HepG2 (cell line): Measurements from ENCODE around the gene APOA1. TPM values are rescaled to one million over a fixed set of nuclear protein-coding genes. Genes with fewer than 3 reads are reported as not detected.

Source experiments
- ATF5 ChIP-seq: sonication (generic); formaldehyde crosslinking; IDR thresholded peaks from 2 replicates; pipeline ENCODE4 v1.4.0; 2020; ENCODE audit warnings: mild to moderate bottlenecking, low read depth, missing genetic modification reagents
- BHLHE40 ChIP-seq: IDR thresholded peaks from 2 replicates; pipeline ENCODE4 v1.6.1; 2011; ENCODE audit warnings: low read length, improper control_type of control experiment
- DMAP1 ChIP-seq: IDR thresholded peaks from 2 replicates; pipeline ENCODE4 v1.6.1; 2016
- DRAP1 ChIP-seq: IDR thresholded peaks from 2 replicates; pipeline ENCODE4 v1.6.1; 2016; ENCODE audit warnings: missing genetic modification reagents, missing compliant biosample characterization
- EP300 ChIP-seq, 3 experiments: sonication (generic) in 1 of 3; formaldehyde crosslinking in 1 of 3; IDR thresholded peaks; 2 replicates each; pipeline versions ENCODE4 v1.5.1 to v1.6.1; 2011 to 2020; ENCODE audit warnings: low read depth in 2 of 3, low read length in 2 of 3, borderline replicate concordance in 1 of 3, improper control_type of control experiment in 1 of 3, mild to moderate bottlenecking in 1 of 3, missing genetic modification reagents in 1 of 3, moderate library complexity in 1 of 3
- FOXK1 ChIP-seq: sonication (generic); formaldehyde crosslinking; IDR thresholded peaks from 2 replicates; pipeline ENCODE4 v1.4.0; 2020; ENCODE audit warnings: low read depth, missing genetic modification reagents, borderline replicate concordance
- HOXA3 ChIP-seq: sonication (generic); formaldehyde crosslinking; IDR thresholded peaks from 2 replicates; pipeline ENCODE4 v1.5.0; 2020; ENCODE audit warnings: missing genetic modification reagents
- JUND ChIP-seq: sonication (generic); formaldehyde crosslinking; IDR thresholded peaks from 2 replicates; pipeline ENCODE4 v1.8.0; 2022; ENCODE audit warnings: mild to moderate bottlenecking, missing genetic modification reagents
- MEIS2 ChIP-seq: sonication (generic); formaldehyde crosslinking; IDR thresholded peaks from 2 replicates; pipeline ENCODE4 v1.9.0; 2021; ENCODE audit warnings: mild to moderate bottlenecking, missing genetic modification reagents
- MIXL1 ChIP-seq: IDR thresholded peaks from 2 replicates; pipeline ENCODE4 v1.6.1; 2016
- NFYC ChIP-seq: IDR thresholded peaks from 2 replicates; pipeline ENCODE4 v1.6.1; 2016; ENCODE audit warnings: missing genetic modification reagents, missing compliant biosample characterization
- POLR2A ChIP-seq, 2 experiments: IDR thresholded peaks; 2 replicates each; pipeline ENCODE4 v1.6.1; 2011; ENCODE audit warnings: low read depth in 2 of 2, low read length in 2 of 2, mild to moderate bottlenecking in 1 of 2, moderate library complexity in 1 of 2; ENCODE audit not compliant: insufficient read depth in 1 of 2
- PRDM10 ChIP-seq: sonication (generic); formaldehyde crosslinking; IDR thresholded peaks from 2 replicates; pipeline ENCODE4 v1.4.0; 2020; ENCODE audit warnings: low read depth, missing genetic modification reagents
- RAD21 ChIP-seq: fragments of 450-650 bp; formaldehyde crosslinking; IDR thresholded peaks from 2 replicates; pipeline ENCODE4 v1.5.0; 2020; ENCODE audit warnings: mild to moderate bottlenecking
- SRSF1 ChIP-seq: fragments of 200-400 bp; formaldehyde crosslinking; optimal IDR thresholded peaks from 2 replicates; pipeline ENCODE3; 2017; ENCODE audit warnings: mild to moderate bottlenecking, low read depth, low read length, moderate library complexity
- STAG1 ChIP-seq: sonication (generic); formaldehyde crosslinking; IDR thresholded peaks from 2 replicates; pipeline ENCODE4 v1.4.0; 2020; ENCODE audit warnings: missing genetic modification reagents
- ZBTB21 ChIP-seq: sonication (generic); formaldehyde crosslinking; IDR thresholded peaks from 2 replicates; pipeline ENCODE4 v1.4.0; 2020; ENCODE audit warnings: missing genetic modification reagents
- ZBTB4 ChIP-seq: sonication (generic); formaldehyde crosslinking; IDR thresholded peaks from 2 replicates; pipeline ENCODE4 v1.4.0; 2020; ENCODE audit warnings: missing genetic modification reagents, mild to moderate bottlenecking, borderline replicate concordance
- ZNF292 ChIP-seq: sonication (generic); formaldehyde crosslinking; IDR thresholded peaks from 2 replicates; pipeline ENCODE4 v1.8.1; 2022; ENCODE audit warnings: mild to moderate bottlenecking, low read depth, missing genetic modification reagents, borderline replicate concordance
- ZNF558 ChIP-seq: sonication (generic); formaldehyde crosslinking; IDR thresholded peaks from 2 replicates; pipeline ENCODE4 v1.9.0; 2022; ENCODE audit warnings: mild to moderate bottlenecking, missing genetic modification reagents, borderline replicate concordance
- polyA plus RNA-seq, 8 experiments: library from polyadenylated mRNA; depleted of rRNA in 3 of 8; stranded (reverse) in 7 of 8; unstranded in 1 of 8; fragments of >200 nt; fragmentation: Illumina TruSeq in 4 of 8; extraction: Trizol in 4 of 8; gene quantifications; 2 replicates each; pipeline versions ENCODE4 v1.2.1 to v1.2.3, GENCODE V29; 2011 to 2016; ENCODE audit warnings: low read depth in 4 of 8, missing spikeins in 1 of 8, mixed read lengths in 1 of 8; ENCODE audit not compliant: insufficient read depth in 1 of 8
- total RNA-seq, 5 experiments: library from RNA; depleted of rRNA; stranded (reverse); fragments of >200 nt; fragmentation: Illumina TruSeq; extraction: Trizol; gene quantifications; 2 replicates each; pipeline ENCODE4 v1.2.3, GENCODE V29; 2016; ENCODE audit warnings: low read depth in 1 of 5

Gene APOA1
- total and polyA plus RNA-seq, 2 of the 13 experiments (the other 11 are each of a cell fraction or from before 2014, with no cell fraction given) = 1,973 to 5,485 TPM

- peak in 1 of 2 experiments; percentile 25; a peak in 1 of 4 replicates for TF ChIP-seq EP300 (IDR thresholded peaks at IDR 0.05; ENCODE audit: low read depth in 2 of 2, low read length in 2 of 2)
- no peak for TF ChIP-seq EP300 (CRISPR knock-in tag; IDR thresholded peaks at IDR 0.05; ENCODE audit: borderline replicate concordance)
- TF ChIP-seq DRAP1 (CRISPR knock-in tag) = peak; percentile 56
- peak; percentile 61; the same call in 1 of the 2 replicates for TF ChIP-seq RAD21 (CRISPR knock-in tag)
- peak; percentile 45; the same call in 1 of the 2 replicates for TF ChIP-seq JUND (CRISPR knock-in tag)
- peak; percentile 67; the same call in 1 of the 2 replicates for TF ChIP-seq HOXA3 (CRISPR knock-in tag)
- peak; percentile 64 for TF ChIP-seq NFYC (CRISPR knock-in tag)
- TF ChIP-seq ZBTB4 (CRISPR knock-in tag) = 0 out of 2 replicates have a peak, but pooled peaks have one; percentile 17
- no peak; the same call in 1 of the 2 replicates for TF ChIP-seq MEIS2 (CRISPR knock-in tag)
- peak; percentile 61 for TF ChIP-seq STAG1 (CRISPR knock-in tag)
- 0 out of 2 replicates have a peak, but pooled peaks have one; percentile 8 for TF ChIP-seq ZNF292
- TF ChIP-seq ATF5 (CRISPR knock-in tag) = no peak
- TF ChIP-seq DMAP1 (CRISPR knock-in tag) = 0 out of 2 replicates have a peak, but pooled peaks have one; percentile 3
- TF ChIP-seq MIXL1 (CRISPR knock-in tag) = 0 out of 2 replicates have a peak, but pooled peaks have one; percentile 20
- peak; percentile 91 for TF ChIP-seq PRDM10 (CRISPR knock-in tag)
- TF ChIP-seq FOXK1 (CRISPR knock-in tag) = no peak
- TF ChIP-seq ZNF558 (CRISPR knock-in tag) = no peak
- TF ChIP-seq POLR2A (IDR thresholded peaks at IDR 0.05; ENCODE audit: insufficient read depth in 1 of 2, low read depth in 2 of 2, low read length in 2 of 2) = 0 out of 4 replicates have a peak, but pooled peaks of 1 of the 2 experiments have one; percentile 13
- 0 out of 2 replicates have a peak, but pooled peaks have one; percentile 17 for TF ChIP-seq BHLHE40
- no peak for TF ChIP-seq SRSF1
- TF ChIP-seq ZBTB21 (CRISPR knock-in tag) = 0 out of 2 replicates have a peak, but pooled peaks have one; percentile 30
Observed at GRCh38 chr11:116825434-116825833, 12.0 kb downstream of the APOA1 start (continued).
